Endothelial cell (in vitro differentiated cells): ENCODE measurements around the gene ASCC1. TPM values are rescaled to one million over a fixed set of nuclear protein-coding genes. Genes with fewer than 3 reads are reported as not detected.
"Not testable (repeated sequence)": the region's sequence is repeated elsewhere in the genome, so short reads cannot be mapped to it uniquely, and the experiment has no call there.

Experiments
- DNase-seq: peaks from one replicate; pipeline ENCODE4 v3.0.0; 2021; ENCODE audit warnings: low spot score
- H3K27ac Mint-ChIP-seq: one replicate; pipeline ENCODE4 v1.8.0; 2021; ENCODE audit warnings: mixed read lengths, inconsistent platforms; ENCODE audit not compliant: unreplicated experiment
- H3K27me3 Mint-ChIP-seq: one replicate; pipeline ENCODE4 v1.8.0; 2021; ENCODE audit warnings: mild to moderate bottlenecking, moderate library complexity, mixed read lengths, inconsistent platforms; ENCODE audit not compliant: unreplicated experiment
- H3K36me3 Mint-ChIP-seq: one replicate; pipeline ENCODE4 v1.8.0; 2021; ENCODE audit warnings: mild to moderate bottlenecking, low read depth, mixed read lengths, inconsistent platforms; ENCODE audit not compliant: unreplicated experiment
- H3K4me1 Mint-ChIP-seq: one replicate; pipeline ENCODE4 v1.8.0; 2021; ENCODE audit warnings: mild to moderate bottlenecking, mixed read lengths, inconsistent platforms; ENCODE audit not compliant: unreplicated experiment
- H3K4me3 Mint-ChIP-seq: one replicate; pipeline ENCODE4 v1.8.0; 2021; ENCODE audit warnings: mild to moderate bottlenecking, mixed read lengths, inconsistent platforms; ENCODE audit not compliant: unreplicated experiment
- H3K9me3 Mint-ChIP-seq: one replicate; pipeline ENCODE4 v1.8.0; 2021; ENCODE audit warnings: mixed read lengths, inconsistent platforms; ENCODE audit not compliant: unreplicated experiment
- total RNA-seq: library from RNA; stranded (reverse); fragmentation: NEBNext Ultra II Directional; extraction: Animal tissue kit (Norgen Biotek cat#: 25700); gene quantifications from one replicate; pipeline ENCODE4 v1.2.1, GENCODE V29; 2021; ENCODE audit not compliant: unreplicated experiment
- TF ChIP-seq, protein P1 (sequence below): fragments of 200-600 bp; sonication (generic); IDR thresholded peaks from one replicate; pipeline ENCODE4 v1.5.0; 2021; ENCODE audit warnings: antibody characterized with exemption; ENCODE audit not compliant: unreplicated experiment

ASCC1 gene
- total RNA-seq, 1 donor from 2014 or later: 32.1 TPM

DNA sequence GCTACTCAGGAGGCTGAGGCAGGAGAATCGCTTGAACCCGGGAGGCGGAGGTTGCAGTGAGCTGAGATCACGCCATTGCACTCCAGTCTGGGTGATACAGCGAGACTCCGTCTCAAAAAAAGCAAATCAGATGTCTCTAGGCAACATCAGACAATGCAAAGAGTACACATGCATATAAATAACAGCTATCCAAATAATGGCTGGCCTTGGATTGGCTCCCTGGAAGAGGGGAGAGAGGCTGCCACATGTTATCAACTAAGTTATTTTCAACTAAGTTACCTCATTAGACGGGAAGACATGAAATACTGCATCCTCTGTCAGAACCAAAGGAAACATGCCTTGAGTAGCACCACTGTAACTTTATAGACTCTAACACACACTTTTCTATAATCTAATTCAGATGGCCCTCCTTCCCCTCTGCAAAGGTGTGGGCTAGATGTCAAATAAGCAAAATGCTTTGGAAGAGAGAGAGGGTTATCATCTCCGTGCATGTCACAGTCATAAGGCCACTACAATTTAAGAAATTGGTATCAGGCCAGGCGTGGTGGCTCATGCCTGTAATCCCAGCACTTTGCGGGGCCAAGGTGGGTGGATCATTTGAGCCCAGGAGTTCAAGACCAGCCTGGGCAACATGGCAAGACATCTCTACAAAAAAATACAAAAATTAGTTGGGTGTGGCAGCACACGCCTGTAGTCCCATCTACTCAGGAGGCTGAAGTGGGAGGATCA, 105.2 kb downstream of the ASCC1 start:
- DNase-seq: no peak
- Mint-ChIP-seq H3K27me3 (no peaks in the 10 kb centered on the region), H3K36me3 (peaks cover 4% of the 10 kb centered on the region), H3K27ac (no peak overlapping the region), H3K9me3 (no peaks in the 10 kb centered on the region), H3K4me3 (no peak overlapping the region), H3K4me1 (no peaks in the 10 kb centered on the region)
- TF ChIP-seq, protein P1, sequence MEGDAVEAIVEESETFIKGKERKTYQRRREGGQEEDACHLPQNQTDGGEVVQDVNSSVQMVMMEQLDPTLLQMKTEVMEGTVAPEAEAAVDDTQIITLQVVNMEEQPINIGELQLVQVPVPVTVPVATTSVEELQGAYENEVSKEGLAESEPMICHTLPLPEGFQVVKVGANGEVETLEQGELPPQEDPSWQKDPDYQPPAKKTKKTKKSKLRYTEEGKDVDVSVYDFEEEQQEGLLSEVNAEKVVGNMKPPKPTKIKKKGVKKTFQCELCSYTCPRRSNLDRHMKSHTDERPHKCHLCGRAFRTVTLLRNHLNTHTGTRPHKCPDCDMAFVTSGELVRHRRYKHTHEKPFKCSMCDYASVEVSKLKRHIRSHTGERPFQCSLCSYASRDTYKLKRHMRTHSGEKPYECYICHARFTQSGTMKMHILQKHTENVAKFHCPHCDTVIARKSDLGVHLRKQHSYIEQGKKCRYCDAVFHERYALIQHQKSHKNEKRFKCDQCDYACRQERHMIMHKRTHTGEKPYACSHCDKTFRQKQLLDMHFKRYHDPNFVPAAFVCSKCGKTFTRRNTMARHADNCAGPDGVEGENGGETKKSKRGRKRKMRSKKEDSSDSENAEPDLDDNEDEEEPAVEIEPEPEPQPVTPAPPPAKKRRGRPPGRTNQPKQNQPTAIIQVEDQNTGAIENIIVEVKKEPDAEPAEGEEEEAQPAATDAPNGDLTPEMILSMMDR: no peak

DNA sequence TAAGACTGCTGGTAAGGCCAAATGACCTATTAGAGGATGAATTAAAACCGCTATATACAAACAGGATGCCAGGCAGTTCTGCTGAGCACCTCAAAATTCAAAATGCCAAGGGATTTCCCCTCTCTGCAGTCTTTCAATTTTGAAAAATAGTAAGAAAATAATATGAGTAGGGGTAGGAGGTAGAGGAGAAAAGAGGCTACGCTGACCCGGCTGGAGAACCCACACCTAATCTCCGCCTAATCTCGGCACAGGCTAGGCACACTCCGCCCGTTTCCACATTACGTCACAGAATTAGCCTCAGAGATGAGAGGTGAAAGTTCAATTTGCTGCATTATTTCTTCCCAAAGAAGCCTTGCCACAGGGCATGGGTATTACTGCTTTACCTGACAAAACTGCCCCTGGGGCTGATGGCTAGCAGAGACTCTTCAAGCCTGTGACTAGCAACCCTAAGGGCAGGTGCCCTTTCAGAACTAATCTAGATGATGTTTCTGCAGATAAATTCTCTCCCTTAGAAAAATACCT, 106.4 kb downstream of the ASCC1 start:
- Mint-ChIP-seq H3K9me3 (no peaks in the 10 kb centered on the region), H3K4me1 (no peaks in the 10 kb centered on the region), H3K36me3 (no peaks in the 10 kb centered on the region), H3K4me3 (no peak overlapping the region), H3K27me3 (no peaks in the 10 kb centered on the region), H3K27ac (no peak overlapping the region)
- TF ChIP-seq, protein P1: no peak
- no peak for DNase-seq

DNA sequence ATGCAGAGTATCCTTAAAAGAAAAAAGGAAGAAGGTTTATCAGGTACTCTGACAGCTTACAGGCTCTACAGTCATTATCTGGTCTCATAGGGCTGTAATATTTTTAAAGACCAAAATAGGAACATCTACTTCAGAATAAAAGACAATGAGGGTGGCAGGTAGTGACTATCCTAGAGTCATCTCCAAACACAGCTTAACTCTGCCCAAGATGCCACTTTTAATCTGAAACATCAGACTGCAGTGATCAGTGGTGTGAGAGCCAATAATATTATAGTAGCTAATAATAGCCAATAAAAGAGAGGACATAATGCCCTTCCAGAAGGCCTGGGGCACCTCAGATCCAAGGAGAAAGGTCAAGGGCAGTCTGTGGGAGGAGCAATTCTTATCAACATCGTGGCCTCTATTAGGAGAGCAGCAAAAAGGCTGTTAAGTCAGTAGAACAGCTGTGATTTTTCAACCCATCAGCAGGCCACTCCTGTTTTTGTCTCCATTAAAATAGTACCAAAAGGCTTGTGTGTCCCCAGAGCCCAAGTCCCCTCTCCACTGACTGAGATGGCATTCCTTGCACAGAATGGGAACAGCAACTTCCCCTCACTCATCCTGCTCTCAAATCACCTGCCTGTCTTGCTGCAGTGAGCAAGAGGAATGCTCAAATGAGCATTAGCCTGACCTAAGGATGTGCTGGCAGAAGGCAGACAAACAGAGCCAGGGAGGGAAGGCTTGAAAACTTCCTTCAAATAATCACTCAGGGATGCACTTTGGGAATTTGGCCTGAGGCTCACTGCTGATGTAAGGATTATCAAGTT, 107.0 kb downstream of the ASCC1 start:
- no peaks in the 10 kb centered on the region for H3K9me3 Mint-ChIP-seq
- H3K4me1 Mint-ChIP-seq: no peaks in the 10 kb centered on the region
- no peaks in the 10 kb centered on the region for H3K36me3 Mint-ChIP-seq
- no peak overlapping the region for H3K27ac Mint-ChIP-seq
- H3K4me3 Mint-ChIP-seq: no peak overlapping the region
- TF ChIP-seq, protein P1: no peak
- no peak for DNase-seq
- H3K27me3 Mint-ChIP-seq: no peaks in the 10 kb centered on the region

DNA sequence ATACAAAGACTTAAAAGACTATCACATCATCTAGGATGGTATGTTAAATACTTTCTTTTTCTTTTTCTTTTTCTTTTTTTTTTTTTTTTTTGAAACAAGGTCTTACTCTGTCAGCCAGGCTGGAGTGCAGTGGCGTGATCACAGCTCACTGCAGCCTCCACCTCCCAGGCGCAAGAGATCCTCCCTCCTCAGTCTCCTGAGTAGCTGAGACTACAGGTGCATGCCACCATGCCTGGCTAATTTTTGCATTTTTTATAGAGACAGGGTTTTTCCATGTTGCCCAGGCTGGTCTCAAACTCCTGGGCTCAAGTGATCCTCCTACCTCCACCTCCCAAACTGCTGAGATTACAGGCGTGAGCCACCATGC, 108.1 kb downstream of the ASCC1 start:
- H3K4me1 Mint-ChIP-seq, H3K27me3 Mint-ChIP-seq, H3K36me3 Mint-ChIP-seq, H3K27ac Mint-ChIP-seq, H3K4me3 Mint-ChIP-seq, DNase-seq, H3K9me3 Mint-ChIP-seq: not testable (repeated sequence)

DNA sequence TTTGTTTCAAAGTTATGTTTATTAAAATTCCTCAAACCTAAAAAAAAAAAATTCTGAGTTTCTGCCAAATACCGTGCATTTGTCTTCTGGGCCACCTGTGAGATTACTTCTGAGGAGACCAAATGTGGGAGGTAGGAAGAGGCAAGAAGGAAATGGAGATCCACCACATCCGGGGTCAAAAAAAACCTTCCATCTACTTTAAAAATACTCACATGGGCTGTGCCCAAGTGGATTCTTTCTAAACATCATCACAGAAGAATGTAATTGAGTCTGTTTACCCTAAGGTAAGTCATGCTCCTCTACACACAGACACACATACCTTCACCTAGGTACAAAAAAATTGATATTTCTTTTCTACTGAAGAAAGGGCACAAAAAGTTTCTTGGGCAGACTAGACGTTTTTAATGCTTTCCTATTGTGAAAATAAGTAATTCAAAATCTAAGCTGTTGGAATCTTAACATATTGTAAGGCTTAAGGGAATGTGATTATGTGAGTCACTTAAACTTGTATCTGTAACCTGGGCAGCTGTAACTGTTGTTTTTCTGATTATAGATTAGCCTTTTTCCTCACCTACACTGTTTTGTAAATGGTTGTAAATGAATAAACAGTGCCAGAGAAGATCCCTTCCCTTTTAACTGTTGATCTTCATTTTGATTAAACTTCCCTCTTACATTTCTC, 108.6 kb downstream of the ASCC1 start:
- Mint-ChIP-seq H3K27ac (no peak overlapping the region), H3K36me3 (peaks cover 6% of the 10 kb centered on the region), H3K27me3 (peaks cover 2% of the 10 kb centered on the region), H3K4me3 (no peak overlapping the region), H3K4me1 (no peaks in the 10 kb centered on the region), H3K9me3 (no peaks in the 10 kb centered on the region)
- DNase-seq: no peak
- TF ChIP-seq, protein P1: no peak
